Gastrocnemius medialis (tissue), 4 donors: ENCODE results near the gene DHRS7.

Source experiments
- POLR2A ChIP-seq, 2 donors: fragments of 450-650 bp; IDR thresholded peaks; one replicate each; pipeline ENCODE4 v1.6.1; 2017; ENCODE audit warnings: antibody characterized with exemption in 2 of 2, mild to moderate bottlenecking in 2 of 2, moderate library complexity in 2 of 2
- TF ChIP-seq, protein P1 (sequence below), 5 experiments: fragments of 450-650 bp in 3 of 5; fragments of 200-600 bp in 2 of 5; sonication (generic) in 2 of 5; IDR thresholded peaks in 4 of 5; conservative IDR thresholded peaks in 1 of 5; 1 replicate in 4 of 5; 2 replicates in 1 of 5; pipeline ENCODE4 v1.5.1; 2016 to 2019; ENCODE audit warnings: antibody characterized with exemption in 5 of 5, mild to moderate bottlenecking in 3 of 5, moderate library complexity in 3 of 5

DNA sequence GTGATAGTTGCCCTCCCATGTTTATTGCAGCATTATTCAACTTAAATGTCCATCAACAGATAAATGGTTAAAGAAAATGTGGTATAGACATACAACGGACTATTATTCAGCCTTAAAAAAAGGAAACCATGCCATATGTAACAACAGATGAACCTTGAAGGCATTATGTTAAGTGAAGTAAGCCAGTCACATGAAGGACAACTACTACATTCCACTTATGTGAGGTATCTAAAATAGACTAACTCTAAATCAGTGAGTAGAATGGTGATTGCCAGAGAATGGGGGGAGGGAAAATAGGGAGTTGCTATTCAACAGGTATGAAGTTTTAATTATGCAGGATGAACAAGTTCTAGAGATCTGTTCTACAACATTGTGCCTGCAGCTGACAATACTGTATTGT is 63.4 kb downstream of the DHRS7 start:
- TF ChIP-seq, protein P1, sequence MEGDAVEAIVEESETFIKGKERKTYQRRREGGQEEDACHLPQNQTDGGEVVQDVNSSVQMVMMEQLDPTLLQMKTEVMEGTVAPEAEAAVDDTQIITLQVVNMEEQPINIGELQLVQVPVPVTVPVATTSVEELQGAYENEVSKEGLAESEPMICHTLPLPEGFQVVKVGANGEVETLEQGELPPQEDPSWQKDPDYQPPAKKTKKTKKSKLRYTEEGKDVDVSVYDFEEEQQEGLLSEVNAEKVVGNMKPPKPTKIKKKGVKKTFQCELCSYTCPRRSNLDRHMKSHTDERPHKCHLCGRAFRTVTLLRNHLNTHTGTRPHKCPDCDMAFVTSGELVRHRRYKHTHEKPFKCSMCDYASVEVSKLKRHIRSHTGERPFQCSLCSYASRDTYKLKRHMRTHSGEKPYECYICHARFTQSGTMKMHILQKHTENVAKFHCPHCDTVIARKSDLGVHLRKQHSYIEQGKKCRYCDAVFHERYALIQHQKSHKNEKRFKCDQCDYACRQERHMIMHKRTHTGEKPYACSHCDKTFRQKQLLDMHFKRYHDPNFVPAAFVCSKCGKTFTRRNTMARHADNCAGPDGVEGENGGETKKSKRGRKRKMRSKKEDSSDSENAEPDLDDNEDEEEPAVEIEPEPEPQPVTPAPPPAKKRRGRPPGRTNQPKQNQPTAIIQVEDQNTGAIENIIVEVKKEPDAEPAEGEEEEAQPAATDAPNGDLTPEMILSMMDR (IDR thresholded peaks at IDR 0.05 in 4 of 5, conservative IDR thresholded peaks at IDR 0.05 in 1 of 5), result no peak
- TF ChIP-seq POLR2A (IDR thresholded peaks at IDR 0.05), result no peak
